OCI-LY7 (cell line): ENCODE data around the gene ENHO. TPM values are rescaled to one million over a fixed set of nuclear protein-coding genes. Genes with fewer than 3 reads are reported as not detected.

Experiments
- BruUV-seq: library from RNA; stranded (reverse); fragments of 400-500 nt; replicated peaks from 2 replicates; lab custom pipeline; 2021; lab: Mats Ljungman, UMichigan
- CTCF ChIA-PET: fragments of 300-600 bp; sonication (Branson Sonifier 250); formaldehyde crosslinking; loops from one replicate; lab custom pipeline; 2022; ENCODE audit warnings: antibody characterized with exemption; ENCODE audit not compliant: unreplicated experiment; lab: Charles Lee
- POLR2A ChIA-PET: fragments of 300-600 bp; sonication (Branson Sonifier 250); formaldehyde crosslinking; loops from one replicate; lab custom pipeline; 2022; ENCODE audit warnings: antibody characterized with exemption; lab: Charles Lee
- DNase-seq: peaks from one replicate; pipeline ENCODE4 v3.0.0-alpha.2; 2015; ENCODE audit warnings: low spot score
- H2AFZ ChIP-seq: fragments of 200-600 bp; sonication (generic), shearing (Covaris generic); 2 replicates; pipeline ENCODE4 v1.6.1; 2014; ENCODE audit warnings: mild to moderate bottlenecking, antibody characterized with exemption, low read length, moderate library complexity
- H3K27ac ChIP-seq: fragments of 200-600 bp; sonication (generic); 2 replicates; pipeline ENCODE4 v1.5.1; 2014; ENCODE audit warnings: mixed run types, low read depth, mild to moderate bottlenecking, moderate library complexity, low read length, inconsistent platforms; ENCODE audit not compliant: poor library complexity, severe bottlenecking
- H3K36me3 ChIP-seq: fragments of 200-600 bp; sonication (generic); 2 replicates; pipeline ENCODE4 v1.6.1; 2014; ENCODE audit warnings: mild to moderate bottlenecking, antibody characterized with exemption, low read length, moderate library complexity, mixed read lengths; ENCODE audit not compliant: insufficient read depth
- H3K4me1 ChIP-seq: fragments of 200-600 bp; sonication (generic); 2 replicates; pipeline ENCODE4 v1.5.1; 2014; ENCODE audit warnings: mild to moderate bottlenecking, low read length; ENCODE audit not compliant: insufficient read depth, poor library complexity, severe bottlenecking
- H3K4me2 ChIP-seq: fragments of 200-600 bp; sonication (generic); 2 replicates; pipeline ENCODE4 v1.6.1; 2014; ENCODE audit warnings: mild to moderate bottlenecking, low read length
- H3K4me3 ChIP-seq: fragments of 200-600 bp; sonication (generic); 2 replicates; pipeline ENCODE4 v1.5.1; 2014; ENCODE audit warnings: mild to moderate bottlenecking, low read depth, low read length; ENCODE audit not compliant: poor library complexity, severe bottlenecking
- H3K79me2 ChIP-seq: fragments of 200-600 bp; sonication (generic); 2 replicates; pipeline ENCODE4 v1.6.1; 2016; ENCODE audit warnings: low read depth, mild to moderate bottlenecking, low read length, moderate library complexity, mixed read lengths; ENCODE audit not compliant: insufficient read depth
- H3K9me2 ChIP-seq: fragments of 200-600 bp; sonication (generic); 2 replicates; pipeline ENCODE4 v1.6.1; 2016; ENCODE audit warnings: mild to moderate bottlenecking, low read length, mixed read lengths; ENCODE audit not compliant: insufficient read depth
- H3K9me3 ChIP-seq: fragments of 200-600 bp; sonication (generic); 2 replicates; pipeline ENCODE4 v1.6.1; 2014; ENCODE audit warnings: mild to moderate bottlenecking, mixed run types, low read length, mixed read lengths
- H4K20me1 ChIP-seq: fragments of 200-600 bp; sonication (generic); 2 replicates; pipeline ENCODE4 v1.6.1; 2014; ENCODE audit warnings: mild to moderate bottlenecking, antibody characterized with exemption, low read length, moderate library complexity, mixed read lengths; ENCODE audit not compliant: insufficient read depth
- CTCF ChIP-seq: fragments of 200-600 bp; sonication (generic); conservative IDR thresholded peaks from 2 replicates; pipeline ENCODE4 v1.5.1; 2014; ENCODE audit warnings: mild to moderate bottlenecking, antibody characterized with exemption, low read length, moderate library complexity, mixed read lengths
- EZH2phosphoT487 ChIP-seq: fragments of 200-600 bp; sonication (generic); IDR thresholded peaks from 2 replicates; pipeline ENCODE4 v1.6.1; 2018; ENCODE audit warnings: low read depth, borderline replicate concordance, mild to moderate bottlenecking, mixed run types, antibody characterized with exemption, low read length, moderate library complexity, mixed read lengths
- intact Hi-C: fragments of 100-400 bp; cut with micrococcal nuclease; formaldehyde crosslinking; loops from one replicate; pipeline ENCODE4 v1.10.0; 2022; ENCODE audit not compliant: unreplicated experiment
- total RNA-seq, 2 experiments: library from RNA; depleted of rRNA in 1 of 2; stranded (reverse); fragments of >200 nt in 1 of 2; shearing (Covaris generic) in 1 of 2; gene quantifications; 2 replicates each; pipeline ENCODE4 v1.2.3, GENCODE V29; 2014 to 2022

ENHO gene
- total RNA-seq, 2 experiments from 2014 or later = 0.91 TPM; not detected in 1

DNA sequence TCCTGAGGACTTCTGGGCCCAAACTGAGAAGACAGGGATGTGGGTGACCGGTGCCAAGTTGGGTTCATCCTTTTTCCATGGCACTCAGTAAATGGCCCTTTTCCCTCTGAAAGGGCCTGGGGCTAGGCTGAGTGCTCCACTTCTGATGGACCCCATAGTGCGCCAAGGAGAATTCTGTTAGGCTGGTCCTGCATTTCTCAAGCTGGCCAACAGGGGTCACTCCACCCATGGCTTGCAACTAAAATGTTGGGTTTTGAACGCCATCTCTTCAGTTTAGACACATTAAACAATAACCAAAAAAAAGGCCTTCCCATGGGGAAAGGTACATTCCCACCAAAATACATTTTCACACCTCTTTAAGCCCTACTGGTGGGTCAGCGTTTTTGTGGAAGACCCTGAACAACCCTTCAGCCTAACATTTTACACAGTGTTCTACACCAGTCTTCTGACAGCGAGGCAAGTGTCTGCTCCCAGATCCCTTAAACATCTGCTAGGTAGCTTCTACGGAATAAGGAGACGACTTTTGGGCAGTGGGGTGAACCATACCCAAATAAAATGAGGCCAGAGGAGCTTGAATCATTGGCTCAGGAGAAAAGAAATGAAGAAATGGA lies 39.5 kb upstream of the ENHO start:
- Histone ChIP-seq H3K27ac (no peak overlapping the region), H3K36me3 (no peaks in the 10 kb centered on the region), H3K9me2 (no peaks in the 10 kb centered on the region), H3K79me2 (no peaks in the 10 kb centered on the region), H2AFZ (no peak overlapping the region), H3K4me1 (no peaks in the 10 kb centered on the region), H3K4me3 (no peak overlapping the region), H4K20me1 (no peaks in the 10 kb centered on the region), H3K9me3 (peaks cover 9% of the 10 kb centered on the region; the same call in 1 of the 2 replicates), H3K4me2 (no peak overlapping the region)
- POLR2A ChIA-PET = interaction anchor here (0.6 kb wide), 1 partner anchor 1079 kb away, joined by 6 read pairs; no protein-coding TSS in a partner anchor
- CTCF ChIA-PET = no interaction called here
- DNase-seq = peak; percentile 18
- peak; percentile 84 for TF ChIP-seq CTCF
- no peak for TF ChIP-seq EZH2phosphoT487
- no TSS peak for BruUV-seq
- intact Hi-C loops = no loop called here

- H3K9me3 ChIP-seq = peaks cover 9% of the 10 kb centered on the region; the same call in 1 of the 2 replicates
- H3K79me2 ChIP-seq = no peaks in the 10 kb centered on the region
- H3K4me1 ChIP-seq = no peaks in the 10 kb centered on the region
- H4K20me1 ChIP-seq = no peaks in the 10 kb centered on the region
- POLR2A ChIA-PET = interaction anchor here (0.6 kb wide), 1 partner anchor 115 kb away, joined by 3 read pairs; no protein-coding TSS in a partner anchor
- no TSS peak for BruUV-seq
- no peak for DNase-seq
- H3K27ac ChIP-seq = no peak overlapping the region
- H3K4me2 ChIP-seq = no peak overlapping the region
- no peak overlapping the region for H3K4me3 ChIP-seq
- no peaks in the 10 kb centered on the region for H3K9me2 ChIP-seq
- no peaks in the 10 kb centered on the region for H3K36me3 ChIP-seq
- H2AFZ ChIP-seq = no peak overlapping the region
- CTCF ChIA-PET = no interaction called here
- intact Hi-C loops = no loop called here
- TF ChIP-seq CTCF (no peak), EZH2phosphoT487 (no peak)
These were observed 37.9 kb upstream of the ENHO start for GRCh38 chr9:34560599-34561214.
